Activated CD4-positive, alpha-beta T cell treated with anti-CD3 and anti-CD28 coated beads, Interleukin-2, Interleukin-4, amounts not matched to agents 100 ng/mL and 50 ng/mL, durations not matched to agents 16 hours and 8 hours (primary cell): ENCODE measurements around the gene PRKAR2B.
"Not testable (repeated sequence)": the region's sequence is repeated elsewhere in the genome, so short reads cannot be mapped to it uniquely, and the experiment has no call there.

ENCODE experiments used
- DNase-seq: peaks from one replicate; pipeline ENCODE4 v3.0.0-alpha.2; 2020; ENCODE audit warnings: low spot score

PRKAR2B gene

GRCh38 chr7:107078517-107078966 lies 34.0 kb downstream of the PRKAR2B start:
- no peak for DNase-seq

GRCh38 chr7:107079212-107079940 lies 34.9 kb downstream of the PRKAR2B start:
- no peak for DNase-seq

GRCh38 chr7:107080099-107080505 lies 35.6 kb downstream of the PRKAR2B start:
- DNase-seq: no peak

GRCh38 chr7:107080533-107080932 lies 36.0 kb downstream of the PRKAR2B start:
- no peak for DNase-seq

GRCh38 chr7:107085180-107085579 lies 40.7 kb downstream of the PRKAR2B start:
- DNase-seq: no peak

GRCh38 chr7:107089627-107090026 lies 45.1 kb downstream of the PRKAR2B start:
- no peak for DNase-seq

- no peak for DNase-seq
Observed at GRCh38 chr7:107090457-107090856, 46.0 kb downstream of the PRKAR2B start.

- DNase-seq: no peak
Observed at GRCh38 chr7:107091306-107091705, 46.8 kb downstream of the PRKAR2B start.

GRCh38 chr7:107093671-107094070 lies 49.2 kb downstream of the PRKAR2B start:
- DNase-seq: not testable (repeated sequence)

- DNase-seq: not testable (repeated sequence)
Observed at GRCh38 chr7:107099154-107099553, 54.6 kb downstream of the PRKAR2B start.

GRCh38 chr7:107100824-107101223 lies 56.3 kb downstream of the PRKAR2B start:
- DNase-seq: no peak

GRCh38 chr7:107103369-107103768 lies 58.9 kb downstream of the PRKAR2B start:
- DNase-seq: no peak

- DNase-seq: no peak
Observed at GRCh38 chr7:107104801-107105200, 60.3 kb downstream of the PRKAR2B start.

- no peak for DNase-seq
Observed at GRCh38 chr7:107105591-107106245, 61.2 kb downstream of the PRKAR2B start.

GRCh38 chr7:107108793-107109371 lies 64.4 kb downstream of the PRKAR2B start:
- no peak for DNase-seq

GRCh38 chr7:107109955-107110354 lies 65.5 kb downstream of the PRKAR2B start:
- no peak for DNase-seq

GRCh38 chr7:107111196-107111595 lies 66.7 kb downstream of the PRKAR2B start:
- DNase-seq: no peak

GRCh38 chr7:107113866-107114265 lies 69.4 kb downstream of the PRKAR2B start:
- DNase-seq: no peak

GRCh38 chr7:107115114-107115513 lies 70.6 kb downstream of the PRKAR2B start:
- DNase-seq: no peak

- DNase-seq: no peak
Observed at GRCh38 chr7:107115762-107116540, 71.4 kb downstream of the PRKAR2B start.

GRCh38 chr7:107118109-107118900 lies 73.8 kb downstream of the PRKAR2B start:
- DNase-seq: no peak
